Nephron progenitor cell (in vitro differentiated cells): ENCODE data around the gene HTT.

Experiments
- DNase-seq: peaks from one replicate; pipeline ENCODE4 v3.0.0; 2021
- H3K27ac Mint-ChIP-seq: 2 replicates; pipeline ENCODE4 v1.8.0; 2021; ENCODE audit warnings: mild to moderate bottlenecking, moderate library complexity, mixed read lengths
- H3K27me3 Mint-ChIP-seq: 2 replicates; pipeline ENCODE4 v1.8.0; 2021; ENCODE audit warnings: mild to moderate bottlenecking, low read depth, mixed read lengths; ENCODE audit not compliant: poor library complexity
- H3K36me3 Mint-ChIP-seq: 2 replicates; pipeline ENCODE4 v1.8.0; 2021; ENCODE audit warnings: low read depth, mixed read lengths
- H3K4me1 Mint-ChIP-seq: 2 replicates; pipeline ENCODE4 v1.8.0; 2021; ENCODE audit warnings: mixed read lengths
- H3K4me3 Mint-ChIP-seq: 2 replicates; pipeline ENCODE4 v1.8.0; 2021; ENCODE audit warnings: mild to moderate bottlenecking, moderate library complexity, mixed read lengths
- H3K9me3 Mint-ChIP-seq: 2 replicates; pipeline ENCODE4 v1.8.0; 2021; ENCODE audit warnings: mild to moderate bottlenecking, moderate library complexity, mixed read lengths
- CTCF ChIP-seq: fragments of 200-600 bp; sonication (generic); IDR thresholded peaks from 2 replicates; pipeline ENCODE4 v1.5.0; 2021; ENCODE audit warnings: antibody characterized with exemption

HTT gene

DNA sequence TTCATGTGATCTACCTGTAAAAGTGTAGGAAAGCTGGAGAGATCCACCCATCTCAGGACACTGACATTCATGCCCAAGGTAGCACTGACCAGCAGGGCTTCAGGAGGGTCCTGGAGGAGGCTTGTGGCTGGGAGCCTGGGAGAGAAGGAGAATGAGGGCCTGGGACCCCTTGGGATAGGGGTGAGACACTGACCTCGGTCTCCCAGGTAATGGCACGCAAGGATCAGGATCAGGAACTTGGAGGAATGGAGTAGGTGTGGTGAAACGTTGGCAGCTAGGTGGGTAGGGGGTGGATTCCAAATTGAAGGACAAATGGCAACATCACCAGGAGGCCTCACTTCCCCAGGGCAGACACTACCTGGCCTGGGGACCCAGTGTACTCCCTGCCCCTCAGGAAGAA, 206.0 kb downstream of the HTT start:
- H3K27me3 Mint-ChIP-seq = peaks cover 36% of the 10 kb centered on the region
- peaks cover 14% of the 10 kb centered on the region for H3K36me3 Mint-ChIP-seq
- no peak overlapping the region for H3K27ac Mint-ChIP-seq
- no peak for DNase-seq
- TF ChIP-seq CTCF = no peak
- H3K9me3 Mint-ChIP-seq = peaks cover 41% of the 10 kb centered on the region
- no peak overlapping the region for H3K4me3 Mint-ChIP-seq
- no peaks in the 10 kb centered on the region for H3K4me1 Mint-ChIP-seq

- Mint-ChIP-seq H3K36me3 (peaks cover 10% of the 10 kb centered on the region), H3K4me1 (peaks cover 5% of the 10 kb centered on the region), H3K4me3 (no peak overlapping the region), H3K9me3 (peaks cover 31% of the 10 kb centered on the region), H3K27ac (no peak overlapping the region), H3K27me3 (peaks cover 28% of the 10 kb centered on the region)
- no peak for TF ChIP-seq CTCF
- no peak for DNase-seq
Measured at GRCh38 chr4:3283483-3283882, 209.0 kb downstream of the HTT start.

- Mint-ChIP-seq H3K36me3 (peaks cover 8% of the 10 kb centered on the region), H3K27me3 (peaks cover 31% of the 10 kb centered on the region), H3K4me3 (no peak overlapping the region), H3K9me3 (peaks cover 27% of the 10 kb centered on the region), H3K27ac (no peak overlapping the region), H3K4me1 (peaks cover 5% of the 10 kb centered on the region)
- no peak for TF ChIP-seq CTCF
- no peak for DNase-seq
Measured at GRCh38 chr4:3283916-3284315, 209.4 kb downstream of the HTT start.

- H3K36me3 Mint-ChIP-seq = peaks cover 5% of the 10 kb centered on the region
- no peak overlapping the region for H3K27ac Mint-ChIP-seq
- no peak for DNase-seq
- H3K27me3 Mint-ChIP-seq = peaks cover 40% of the 10 kb centered on the region
- peaks cover 22% of the 10 kb centered on the region for H3K9me3 Mint-ChIP-seq
- peaks cover 5% of the 10 kb centered on the region for H3K4me1 Mint-ChIP-seq
- H3K4me3 Mint-ChIP-seq = no peak overlapping the region
- no peak for TF ChIP-seq CTCF
Measured at GRCh38 chr4:3284734-3285557, 210.5 kb downstream of the HTT start.

GRCh38 chr4:3285558-3286334, 211.3 kb downstream of the HTT start:
- H3K27ac Mint-ChIP-seq = no peak overlapping the region
- no peak for TF ChIP-seq CTCF
- DNase-seq = no peak

More at GRCh38 chr4:3285558-3286334, 211.3 kb downstream of the HTT start:
- Mint-ChIP-seq H3K9me3 (peaks cover 19% of the 10 kb centered on the region), H3K36me3 (peaks cover 5% of the 10 kb centered on the region), H3K4me1 (peaks cover 5% of the 10 kb centered on the region), H3K4me3 (no peak overlapping the region), H3K27me3 (peaks cover 42% of the 10 kb centered on the region)
